Hematopoietic multipotent progenitor cell treated with erythropoietin and hydrocortisone succinate and interleukin-3 and kit ligand, for 4 days (in vitro differentiated cells): Measurements from ENCODE around the gene BRD7.

Experiments used
- DNase-seq: peaks from one replicate; pipeline ENCODE4 v3.0.0-alpha.2; 2015

Gene BRD7

GRCh38 chr16:50288920-50289319, 79.9 kb downstream of the BRD7 start:
- no peak for DNase-seq

GRCh38 chr16:50288026-50288425, 80.8 kb downstream of the BRD7 start:
- DNase-seq, result no peak

- DNase-seq, result no peak
These were observed 82.1 kb downstream of the BRD7 start for GRCh38 chr16:50286681-50287080.

- DNase-seq, result no peak
These were observed 83.3 kb downstream of the BRD7 start for GRCh38 chr16:50285406-50286003.

GRCh38 chr16:50284131-50284911, 84.5 kb downstream of the BRD7 start:
- DNase-seq, result peak; percentile 59

- DNase-seq, result peak; percentile 77
These were observed 85.7 kb downstream of the BRD7 start for GRCh38 chr16:50282955-50283631.

GRCh38 chr16:50282010-50282538, 86.7 kb downstream of the BRD7 start:
- DNase-seq, result peak; percentile 99

- DNase-seq, result no peak
These were observed 87.3 kb downstream of the BRD7 start for GRCh38 chr16:50281391-50282009.

- no peak for DNase-seq
These were observed 87.9 kb downstream of the BRD7 start for GRCh38 chr16:50280932-50281331.

GRCh38 chr16:50279504-50279865, 89.3 kb downstream of the BRD7 start:
- DNase-seq, result no peak

GRCh38 chr16:50278251-50278650, 90.5 kb downstream of the BRD7 start:
- DNase-seq, result no peak

- DNase-seq, result no peak
These were observed 91.8 kb downstream of the BRD7 start for GRCh38 chr16:50276801-50277555.

- no peak for DNase-seq
These were observed 92.5 kb downstream of the BRD7 start for GRCh38 chr16:50276326-50276640.

GRCh38 chr16:50275428-50276325, 93.1 kb downstream of the BRD7 start:
- DNase-seq, result no peak

- no peak for DNase-seq
These were observed 93.7 kb downstream of the BRD7 start for GRCh38 chr16:50275098-50275415.

GRCh38 chr16:50274326-50275097, 94.3 kb downstream of the BRD7 start:
- peak; percentile 89 for DNase-seq

- peak; percentile 92 for DNase-seq
These were observed 94.9 kb downstream of the BRD7 start for GRCh38 chr16:50273888-50274325.

GRCh38 chr16:50273382-50273690, 95.5 kb downstream of the BRD7 start:
- no peak for DNase-seq

GRCh38 chr16:50272687-50273381, 96.0 kb downstream of the BRD7 start:
- DNase-seq, result no peak

GRCh38 chr16:50272111-50272571, 96.6 kb downstream of the BRD7 start:
- DNase-seq, result no peak
